Measurements from ENCODE around the gene SPARC.

- TF ChIP-seq POLR2A (IDR thresholded peaks at IDR 0.05) (no peak), POLR2AphosphoS5 (IDR thresholded peaks at IDR 0.05) (no peak), EP300 (IDR thresholded peaks at IDR 0.05) (no peak)
- TF ChIP-seq, protein P1, sequence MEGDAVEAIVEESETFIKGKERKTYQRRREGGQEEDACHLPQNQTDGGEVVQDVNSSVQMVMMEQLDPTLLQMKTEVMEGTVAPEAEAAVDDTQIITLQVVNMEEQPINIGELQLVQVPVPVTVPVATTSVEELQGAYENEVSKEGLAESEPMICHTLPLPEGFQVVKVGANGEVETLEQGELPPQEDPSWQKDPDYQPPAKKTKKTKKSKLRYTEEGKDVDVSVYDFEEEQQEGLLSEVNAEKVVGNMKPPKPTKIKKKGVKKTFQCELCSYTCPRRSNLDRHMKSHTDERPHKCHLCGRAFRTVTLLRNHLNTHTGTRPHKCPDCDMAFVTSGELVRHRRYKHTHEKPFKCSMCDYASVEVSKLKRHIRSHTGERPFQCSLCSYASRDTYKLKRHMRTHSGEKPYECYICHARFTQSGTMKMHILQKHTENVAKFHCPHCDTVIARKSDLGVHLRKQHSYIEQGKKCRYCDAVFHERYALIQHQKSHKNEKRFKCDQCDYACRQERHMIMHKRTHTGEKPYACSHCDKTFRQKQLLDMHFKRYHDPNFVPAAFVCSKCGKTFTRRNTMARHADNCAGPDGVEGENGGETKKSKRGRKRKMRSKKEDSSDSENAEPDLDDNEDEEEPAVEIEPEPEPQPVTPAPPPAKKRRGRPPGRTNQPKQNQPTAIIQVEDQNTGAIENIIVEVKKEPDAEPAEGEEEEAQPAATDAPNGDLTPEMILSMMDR (IDR thresholded peaks at IDR 0.05) = no peak
Measured at GRCh38 chr5:151647320-151647861, 39.3 kb downstream of the SPARC start.
